Measurements from ENCODE around the gene FAM47E. TPM values are rescaled to one million over a fixed set of nuclear protein-coding genes. Genes with fewer than 3 reads are reported as not detected.

The FAM47E gene
- total RNA-seq, 2 experiments from 2014 or later: 0.34 to 0.74 TPM

- Histone ChIP-seq H3K27ac (ENCODE audit: low read depth in 1 of 2, low read length in 2 of 2) (no peak overlapping the region), H3K27me3 (ENCODE audit: control insufficient read depth in 1 of 2, insufficient read depth in 2 of 2, low read length in 2 of 2) (no peaks in the 10 kb centered on the region), H3K4me1 (ENCODE audit: insufficient read depth, low read length) (peaks cover 24% of the 10 kb centered on the region), H3K9me3 (ENCODE audit: control insufficient read depth in 1 of 2, insufficient read depth in 1 of 2, low read length in 2 of 2) (peaks cover 0 to 3% of the 10 kb centered on the region in 2 experiments), H3K4me3 (ENCODE audit: low read length) (no peak overlapping the region), H3K36me3 (ENCODE audit: insufficient read depth, low read length) (no peaks in the 10 kb centered on the region)
- intact Hi-C loops (cut with DNase I, micrococcal nuclease): no loop called here
- POLR2A ChIA-PET: no interaction called here
- H3K9me3 Mint-ChIP-seq: peaks cover 2% of the 10 kb centered on the region
- ATAC-seq (ENCODE audit: poor library complexity) (no peak), DNase-seq (no peak)
- H3K27ac Mint-ChIP-seq: no peak overlapping the region
- TF ChIP-seq, protein P1, sequence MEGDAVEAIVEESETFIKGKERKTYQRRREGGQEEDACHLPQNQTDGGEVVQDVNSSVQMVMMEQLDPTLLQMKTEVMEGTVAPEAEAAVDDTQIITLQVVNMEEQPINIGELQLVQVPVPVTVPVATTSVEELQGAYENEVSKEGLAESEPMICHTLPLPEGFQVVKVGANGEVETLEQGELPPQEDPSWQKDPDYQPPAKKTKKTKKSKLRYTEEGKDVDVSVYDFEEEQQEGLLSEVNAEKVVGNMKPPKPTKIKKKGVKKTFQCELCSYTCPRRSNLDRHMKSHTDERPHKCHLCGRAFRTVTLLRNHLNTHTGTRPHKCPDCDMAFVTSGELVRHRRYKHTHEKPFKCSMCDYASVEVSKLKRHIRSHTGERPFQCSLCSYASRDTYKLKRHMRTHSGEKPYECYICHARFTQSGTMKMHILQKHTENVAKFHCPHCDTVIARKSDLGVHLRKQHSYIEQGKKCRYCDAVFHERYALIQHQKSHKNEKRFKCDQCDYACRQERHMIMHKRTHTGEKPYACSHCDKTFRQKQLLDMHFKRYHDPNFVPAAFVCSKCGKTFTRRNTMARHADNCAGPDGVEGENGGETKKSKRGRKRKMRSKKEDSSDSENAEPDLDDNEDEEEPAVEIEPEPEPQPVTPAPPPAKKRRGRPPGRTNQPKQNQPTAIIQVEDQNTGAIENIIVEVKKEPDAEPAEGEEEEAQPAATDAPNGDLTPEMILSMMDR (IDR thresholded peaks at IDR 0.05): no peak
- peaks cover 32% of the 10 kb centered on the region for H3K27me3 Mint-ChIP-seq
- CTCF ChIA-PET: interaction anchor here (0.6 kb wide), 1 partner anchor 209 kb away, joined by 4 read pairs; no protein-coding TSS in a partner anchor
- H3K4me3 Mint-ChIP-seq: no peak overlapping the region
- H3K4me1 Mint-ChIP-seq (ENCODE audit: low read depth): peaks cover 12% of the 10 kb centered on the region
- H3K36me3 Mint-ChIP-seq (ENCODE audit: low read depth): no peaks in the 10 kb centered on the region
These were observed 58.5 kb downstream of the FAM47E start for GRCh38 chr4:76309939-76310550.

DNA sequence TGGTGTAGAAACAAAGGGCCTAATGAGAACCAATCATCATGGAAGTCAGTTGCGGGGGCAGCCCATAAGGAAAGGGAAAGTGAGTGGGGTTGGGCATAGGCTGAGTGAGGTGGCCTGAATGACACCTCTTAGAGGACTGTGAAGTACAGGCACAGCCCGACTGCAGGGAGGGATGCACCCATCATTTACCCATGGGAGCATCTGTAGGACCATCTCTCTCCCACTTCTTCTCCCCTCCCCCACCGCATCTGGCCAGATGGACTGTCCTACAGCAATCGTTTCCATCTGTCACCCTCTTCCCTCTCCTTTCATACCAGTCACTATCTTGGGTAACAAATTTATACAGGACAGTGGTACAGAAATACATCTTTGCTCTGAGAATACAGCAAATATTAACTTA is 59.2 kb downstream of the FAM47E start:
- Mint-ChIP-seq H3K4me1 (ENCODE audit: low read depth) (peaks cover 6% of the 10 kb centered on the region), H3K27me3 (peaks cover 30% of the 10 kb centered on the region), H3K4me3 (no peak overlapping the region), H3K27ac (no peak overlapping the region), H3K9me3 (peaks cover 5% of the 10 kb centered on the region), H3K36me3 (ENCODE audit: low read depth) (no peaks in the 10 kb centered on the region)
- CTCF ChIA-PET: no interaction called here
- Histone ChIP-seq H3K4me3 (ENCODE audit: low read length) (no peak overlapping the region), H3K9me3 (ENCODE audit: control insufficient read depth in 1 of 2, insufficient read depth in 1 of 2, low read length in 2 of 2) (peaks cover 0 to 5% of the 10 kb centered on the region in 2 experiments), H3K36me3 (ENCODE audit: insufficient read depth, low read length) (no peaks in the 10 kb centered on the region), H3K27me3 (ENCODE audit: control insufficient read depth in 1 of 2, insufficient read depth in 2 of 2, low read length in 2 of 2) (no peaks in the 10 kb centered on the region), H3K27ac (ENCODE audit: low read depth in 1 of 2, low read length in 2 of 2) (no peak overlapping the region), H3K4me1 (ENCODE audit: insufficient read depth, low read length) (peaks cover 18% of the 10 kb centered on the region)
- POLR2A ChIA-PET: no interaction called here
- intact Hi-C loops (cut with DNase I, micrococcal nuclease): no loop called here
- no peak for ATAC-seq (ENCODE audit: poor library complexity)
- TF ChIP-seq, protein P1 (IDR thresholded peaks at IDR 0.05): no peak
- DNase-seq: no peak

DNA sequence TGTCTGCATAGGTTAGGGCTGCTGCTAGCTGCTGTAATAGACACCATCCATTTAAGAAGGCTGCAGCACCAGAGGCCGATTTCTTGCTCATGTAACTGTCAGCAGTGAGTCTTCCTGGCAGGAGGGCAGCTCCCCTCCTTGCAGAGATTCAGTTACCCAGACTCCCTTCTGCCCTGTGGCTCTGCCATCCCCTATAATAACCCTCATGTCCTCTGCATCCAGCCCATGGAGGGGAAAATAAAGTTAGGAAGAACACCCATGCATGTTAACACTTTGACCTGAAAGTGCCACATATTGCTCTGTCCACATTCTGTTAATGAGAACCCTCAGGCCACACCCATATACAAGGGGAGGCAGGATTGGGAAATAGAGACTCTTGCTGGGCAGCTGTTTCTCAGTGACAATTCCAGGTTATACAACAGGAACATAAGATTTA is 60.4 kb downstream of the FAM47E start:
- Histone ChIP-seq H3K27ac (ENCODE audit: low read depth in 1 of 2, low read length in 2 of 2) (no peak overlapping the region), H3K4me1 (ENCODE audit: insufficient read depth, low read length) (peaks cover 10% of the 10 kb centered on the region), H3K9me3 (ENCODE audit: control insufficient read depth in 1 of 2, insufficient read depth in 1 of 2, low read length in 2 of 2) (peaks cover 5 to 6% of the 10 kb centered on the region in 2 experiments), H3K4me3 (ENCODE audit: low read length) (no peak overlapping the region), H3K27me3 (ENCODE audit: control insufficient read depth in 1 of 2, insufficient read depth in 2 of 2, low read length in 2 of 2) (no peaks in the 10 kb centered on the region), H3K36me3 (ENCODE audit: insufficient read depth, low read length) (no peaks in the 10 kb centered on the region)
- CTCF ChIA-PET: interaction anchor here (1.0 kb wide), 1 partner anchor 11 kb away, joined by 4 read pairs; no protein-coding TSS in a partner anchor
- H3K4me1 Mint-ChIP-seq (ENCODE audit: low read depth): peaks cover 4% of the 10 kb centered on the region
- intact Hi-C loops (cut with DNase I, micrococcal nuclease): no loop called here
- no peak overlapping the region for H3K27ac Mint-ChIP-seq
- ATAC-seq (ENCODE audit: poor library complexity): no peak
- TF ChIP-seq, protein P1 (IDR thresholded peaks at IDR 0.05): no peak
- H3K36me3 Mint-ChIP-seq (ENCODE audit: low read depth): no peaks in the 10 kb centered on the region
- H3K27me3 Mint-ChIP-seq: peaks cover 35% of the 10 kb centered on the region
- DNase-seq: no peak
- H3K9me3 Mint-ChIP-seq: peaks cover 6% of the 10 kb centered on the region
- POLR2A ChIA-PET: interaction anchor here (0.7 kb wide), 1 partner anchor 188 kb away, joined by 3 read pairs; no protein-coding TSS in a partner anchor
- no peak overlapping the region for H3K4me3 Mint-ChIP-seq

Measured in CD4-positive, alpha-beta T cell (primary cell).